LNCAP (cell line): Measurements from ENCODE around the gene CCDC116.

Experiments
- CTCF ChIP-seq: fragments of 450-650 bp; IDR thresholded peaks from 2 replicates; pipeline ENCODE4 v1.5.1; 2017; ENCODE audit warnings: mild to moderate bottlenecking

Gene CCDC116

GRCh38 chr22:21621025-21621424 lies 11.5 kb upstream of the CCDC116 start:
- TF ChIP-seq CTCF: no peak

GRCh38 chr22:21622011-21622918 lies 10.3 kb upstream of the CCDC116 start:
- no peak for TF ChIP-seq CTCF

- TF ChIP-seq CTCF: no peak
Observed at GRCh38 chr22:21622919-21623647, 9.5 kb upstream of the CCDC116 start.

- no peak for TF ChIP-seq CTCF
Observed at GRCh38 chr22:21623648-21623970, 9.0 kb upstream of the CCDC116 start.

- TF ChIP-seq CTCF: peak; percentile 74
Observed at GRCh38 chr22:21624120-21624879, 8.3 kb upstream of the CCDC116 start.

- TF ChIP-seq CTCF: no peak
Observed at GRCh38 chr22:21624880-21625791, 7.4 kb upstream of the CCDC116 start.
